CD4-positive, alpha-beta T cell treated with Interleukin-10 for 1 hour (primary cell): ENCODE results near the gene CEP112.

ENCODE experiments used
- DNase-seq: peaks from one replicate; pipeline ENCODE4 v3.0.0-alpha.2; 2020

Gene CEP112

DNA sequence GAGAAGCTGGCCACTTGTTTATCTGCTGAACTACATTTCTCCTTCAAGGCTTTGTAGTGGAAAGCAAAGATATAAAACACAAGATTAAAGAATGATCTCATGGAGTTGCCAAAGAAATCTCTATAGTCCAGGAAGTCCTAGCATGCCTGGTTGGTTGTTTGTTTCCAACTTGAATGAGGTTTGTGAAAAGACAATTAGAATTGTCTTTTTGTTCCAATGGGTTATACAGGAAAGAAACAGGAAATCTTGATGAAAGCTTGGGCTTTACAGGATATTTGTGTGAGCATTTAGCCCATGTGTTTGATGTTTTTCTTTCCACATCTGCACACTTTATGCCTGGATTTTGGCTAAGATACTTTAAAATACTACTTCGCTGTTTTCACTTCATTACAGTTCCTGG, 273.4 kb downstream of the CEP112 start:
- no peak for DNase-seq

GRCh38 chr17:65917560-65917959, 274.4 kb downstream of the CEP112 start:
- no peak for DNase-seq

DNA sequence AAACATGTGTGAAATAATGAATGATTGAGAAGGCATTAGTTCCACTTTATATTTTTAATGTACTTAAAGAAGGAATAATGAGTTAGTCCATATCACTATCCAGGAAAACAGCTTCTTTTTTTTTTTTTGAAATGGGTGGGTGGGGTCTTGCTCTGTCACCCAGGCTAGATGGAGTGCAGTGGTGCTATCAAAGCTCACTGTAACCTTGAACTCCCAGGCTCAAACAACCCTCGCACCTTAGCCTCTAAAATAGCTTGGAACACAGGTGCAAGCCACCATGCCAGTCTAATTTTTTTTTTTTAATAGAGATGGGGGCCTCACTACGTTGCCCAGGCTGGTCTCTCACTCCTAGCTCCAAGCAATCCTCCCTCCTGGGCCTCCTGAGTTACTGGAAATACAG, 275.5 kb downstream of the CEP112 start:
- no peak for DNase-seq

DNA sequence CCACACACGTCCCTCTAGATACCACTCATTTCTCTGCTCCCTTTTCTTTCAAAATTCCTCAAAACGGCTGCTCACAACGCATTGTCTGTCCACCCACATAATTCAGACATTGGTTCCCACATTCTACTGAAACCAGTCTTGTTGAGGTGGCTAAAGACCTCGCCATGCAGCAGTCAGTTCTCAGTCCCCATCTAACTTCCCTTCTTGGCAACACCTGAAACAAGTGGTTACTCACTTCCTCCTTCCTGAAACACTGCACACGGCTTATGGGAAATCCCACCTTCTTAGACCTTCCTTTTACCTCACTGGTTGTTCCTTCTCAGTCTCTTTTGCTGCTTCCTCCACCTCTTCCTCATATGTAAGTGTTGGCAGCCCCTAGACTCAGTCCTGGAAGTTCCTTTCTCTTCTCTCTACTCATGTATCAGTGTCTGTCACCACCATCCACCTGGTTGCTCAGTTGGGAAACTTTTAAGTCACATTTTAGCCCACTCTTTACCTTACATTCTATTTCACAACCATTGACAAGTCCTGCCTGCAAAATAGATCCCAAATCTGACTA, 277.1 kb downstream of the CEP112 start:
- peak; percentile 0 for DNase-seq

- no peak for DNase-seq
Observed at GRCh38 chr17:65913326-65913850, 278.5 kb downstream of the CEP112 start.

GRCh38 chr17:65910836-65911235, 281.1 kb downstream of the CEP112 start:
- no peak for DNase-seq

GRCh38 chr17:65902831-65903522, 289.0 kb downstream of the CEP112 start:
- no peak for DNase-seq

DNA sequence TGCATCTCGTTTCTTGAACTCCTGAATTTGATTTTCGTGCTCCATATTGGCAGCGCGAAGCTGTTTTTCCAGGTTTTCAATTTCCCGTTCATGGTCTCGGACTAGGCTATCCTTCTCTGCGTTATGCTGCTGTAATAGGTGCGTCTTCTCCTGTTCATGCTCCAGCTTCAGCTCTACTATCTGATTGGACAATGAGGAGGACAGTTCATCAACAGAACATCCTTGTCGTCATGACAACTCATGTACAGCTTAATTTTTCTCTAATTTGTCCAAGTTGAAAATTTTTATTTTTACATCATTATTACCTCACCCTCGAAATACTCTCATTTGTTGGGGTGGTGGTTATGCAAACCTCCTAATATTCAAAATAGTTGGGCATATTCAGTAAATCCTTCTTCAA, 289.8 kb downstream of the CEP112 start:
- DNase-seq: no peak

GRCh38 chr17:65901394-65901793, 290.5 kb downstream of the CEP112 start:
- no peak for DNase-seq

DNA sequence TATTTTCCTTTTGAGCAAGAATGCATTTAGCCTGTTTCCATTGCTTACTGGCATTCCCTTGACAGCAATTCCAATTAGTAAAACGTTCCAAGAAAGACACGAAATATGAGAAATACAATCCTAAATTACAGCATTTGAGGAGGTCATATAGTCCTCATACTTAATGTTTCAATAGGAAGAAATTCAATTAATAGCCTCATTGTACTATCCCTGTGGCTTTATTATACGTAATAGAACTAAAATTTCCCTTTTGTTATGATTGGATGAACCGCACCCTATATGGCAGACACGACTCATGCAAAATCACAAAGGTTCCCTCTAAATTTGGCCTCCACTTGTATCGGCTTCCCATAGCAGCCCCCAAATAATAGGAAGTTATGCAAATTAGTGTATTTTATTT, 291.7 kb downstream of the CEP112 start:
- DNase-seq: no peak

- DNase-seq: no peak
Observed at GRCh38 chr17:65898651-65899050, 293.3 kb downstream of the CEP112 start.

DNA sequence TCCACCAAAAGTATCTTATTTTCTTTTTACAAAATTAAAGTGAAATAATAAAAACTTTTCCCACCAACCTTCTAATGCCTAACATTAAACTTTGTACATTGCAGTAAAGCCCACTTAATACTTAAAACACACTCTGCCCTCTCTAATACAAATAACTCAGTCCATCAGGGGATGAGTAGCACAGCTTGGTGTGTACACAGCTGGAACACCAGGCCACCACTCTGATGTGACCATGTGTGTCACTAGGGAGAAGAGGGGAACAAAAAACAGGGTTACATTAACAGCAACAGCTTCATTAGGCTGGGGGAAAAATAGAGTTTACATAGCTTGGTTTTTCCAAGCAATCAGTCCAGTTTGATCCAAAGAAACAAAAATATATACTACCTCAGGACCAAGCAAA, 295.0 kb downstream of the CEP112 start:
- no peak for DNase-seq

DNA sequence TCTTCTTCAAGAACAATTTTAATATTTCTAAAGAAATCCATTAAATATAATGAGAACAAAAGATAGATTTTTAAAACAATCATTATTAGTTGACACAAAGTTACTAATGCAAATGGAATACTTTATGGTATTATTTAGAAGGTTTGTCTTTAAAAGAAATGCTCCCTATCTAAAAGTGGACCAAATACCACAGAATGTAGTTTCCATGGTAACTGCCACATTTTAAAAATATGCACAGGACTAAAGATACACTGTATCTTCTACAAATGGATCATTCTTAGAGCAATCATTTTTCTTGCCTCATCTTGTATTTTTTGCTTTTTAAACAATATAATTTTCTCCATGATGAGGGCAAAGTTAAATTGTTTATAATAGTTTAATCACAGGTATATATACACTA, 296.0 kb downstream of the CEP112 start:
- DNase-seq: no peak

DNA sequence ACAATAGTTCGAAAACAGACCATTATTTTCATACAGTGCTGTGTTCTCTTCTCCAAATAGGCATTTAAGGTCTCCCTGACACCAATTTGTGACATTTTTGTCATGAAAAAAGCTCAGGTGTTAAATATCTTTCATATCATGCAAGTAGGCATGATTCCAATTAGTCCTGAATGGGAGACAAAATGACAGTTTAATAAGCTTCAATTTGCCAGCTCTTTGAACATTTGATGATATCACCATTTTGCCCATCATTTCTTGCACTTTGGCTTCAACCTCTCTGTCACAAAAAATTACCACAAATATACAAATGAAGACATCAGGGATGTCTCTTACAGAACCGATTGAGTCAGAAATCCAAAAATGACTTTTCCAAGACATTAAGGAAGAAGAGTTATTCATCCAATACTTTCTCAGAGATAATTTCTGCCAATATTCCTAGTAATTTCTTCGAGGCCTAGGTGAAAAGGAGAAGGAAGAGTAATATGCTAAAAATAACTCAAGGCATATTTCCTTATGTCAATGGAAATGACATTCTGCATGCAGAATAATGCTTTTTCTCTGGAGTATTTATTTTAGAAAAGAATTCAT, 298.1 kb downstream of the CEP112 start:
- no peak for DNase-seq

GRCh38 chr17:65892912-65893377, 299.0 kb downstream of the CEP112 start:
- no peak for DNase-seq

DNA sequence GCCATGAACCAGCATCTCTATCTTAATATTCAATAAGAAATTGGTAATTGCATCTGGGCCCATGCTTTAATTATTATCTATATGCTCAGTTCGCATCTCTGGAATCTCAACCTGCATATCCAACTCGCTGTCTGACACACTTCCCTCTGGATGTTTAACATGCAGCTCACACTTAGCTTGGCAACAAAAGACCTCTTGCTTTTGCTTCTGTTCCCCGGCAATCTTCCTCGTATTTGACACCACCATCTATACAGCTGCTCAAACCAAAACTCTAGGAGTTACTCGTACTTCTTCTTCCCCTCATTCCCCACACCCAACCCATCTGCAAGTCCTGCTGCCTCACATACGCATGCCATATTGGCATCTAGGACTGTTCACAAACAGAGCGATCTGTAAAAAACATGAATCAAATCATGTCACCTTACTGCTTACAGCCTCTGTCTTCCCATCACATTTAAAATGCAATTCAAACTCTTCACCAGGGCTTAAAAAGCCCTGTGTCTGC, 300.6 kb downstream of the CEP112 start:
- no peak for DNase-seq

- DNase-seq: no peak
Observed at GRCh38 chr17:65888649-65889048, 303.3 kb downstream of the CEP112 start.

GRCh38 chr17:65886315-65887245, 305.4 kb downstream of the CEP112 start:
- DNase-seq: no peak

- no peak for DNase-seq
Observed at GRCh38 chr17:65885541-65886312, 306.2 kb downstream of the CEP112 start.

- DNase-seq: no peak
Observed at GRCh38 chr17:65876985-65877384, 314.9 kb downstream of the CEP112 start.

DNA sequence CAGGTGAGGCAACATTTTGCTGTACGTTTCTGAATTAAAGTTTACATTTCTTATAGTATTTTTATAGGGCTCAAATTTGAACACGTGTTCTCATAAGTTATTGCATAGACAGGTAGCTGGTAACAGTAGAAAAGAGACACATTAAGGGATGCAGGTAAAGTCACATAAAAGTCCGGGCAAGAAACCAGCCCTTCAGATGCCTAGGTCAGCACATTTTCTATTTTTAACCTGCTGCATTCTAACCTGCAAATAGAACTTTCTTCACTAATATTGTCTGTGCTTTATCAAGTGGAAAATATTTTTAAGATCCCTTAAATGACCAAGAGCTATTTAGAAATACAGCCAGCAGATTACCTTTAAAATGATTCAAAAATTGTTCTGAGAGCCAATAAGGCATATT, 323.1 kb downstream of the CEP112 start:
- no peak for DNase-seq

DNA sequence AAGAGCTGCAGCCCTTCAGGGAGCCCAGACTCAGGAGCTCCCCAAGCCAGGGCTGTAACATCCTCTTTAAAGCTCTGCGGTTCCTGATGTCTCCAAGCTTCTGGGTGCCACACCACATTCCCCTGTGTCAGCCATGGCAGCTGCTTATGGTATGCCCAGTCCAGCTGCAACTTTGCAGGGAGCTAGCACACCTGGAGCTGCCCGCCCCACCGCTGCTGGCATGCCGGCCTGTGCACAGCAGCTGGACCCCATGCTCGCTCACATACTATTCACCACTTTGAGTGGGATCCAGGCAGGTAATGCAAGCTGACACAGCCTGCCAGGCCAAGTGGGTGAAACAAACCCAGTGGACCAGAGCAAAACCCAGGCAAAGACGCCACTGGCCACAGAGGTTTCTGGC, 324.9 kb downstream of the CEP112 start:
- DNase-seq: no peak
